Gastrocnemius medialis (tissue), 4 donors: ENCODE data around the gene CDADC1. TPM values are rescaled to one million over a fixed set of nuclear protein-coding genes. Genes with fewer than 3 reads are reported as not detected.

ENCODE experiments used
- ATAC-seq, 2 donors: fragments of 150-250 bp; one replicate each; pipeline ENCODE4 v1.9.1; 2016
- DNase-seq, 2 donors: peaks; one replicate each; pipeline ENCODE4 v3.0.0-alpha.2; 2019
- H3K27ac ChIP-seq, 4 donors: fragments of 200-600 bp; sonication (generic); 1 replicate in 1 of 4; 2 replicates in 3 of 4; pipeline ENCODE4 v1.5.1; 2016 to 2018; ENCODE audit warnings: mild to moderate bottlenecking in 2 of 4, moderate library complexity in 1 of 4
- H3K27me3 ChIP-seq, 3 donors: fragments of 200-600 bp; sonication (generic) in 2 of 3; 1 replicate in 1 of 3; 2 replicates in 2 of 3; pipeline versions ENCODE4 v1.5.1 to v1.6.0; 2016 to 2019; ENCODE audit warnings: mild to moderate bottlenecking in 1 of 3, moderate library complexity in 1 of 3
- H3K36me3 ChIP-seq, 2 donors: fragments of 200-600 bp; sonication (generic) in 1 of 2; one replicate each; pipeline ENCODE4 v1.5.1; 2017 to 2018
- H3K4me1 ChIP-seq, 2 donors: fragments of 200-600 bp; sonication (generic) in 1 of 2; one replicate each; pipeline ENCODE4 v1.5.1; 2016 to 2017; ENCODE audit warnings: mild to moderate bottlenecking in 2 of 2
- H3K4me3 ChIP-seq, 4 donors: fragments of 200-600 bp; sonication (generic) in 3 of 4; 1 replicate in 1 of 4; 2 replicates in 3 of 4; pipeline ENCODE4 v1.5.1; 2016 to 2019; ENCODE audit warnings: mild to moderate bottlenecking in 2 of 4
- H3K9me3 ChIP-seq, 3 donors: fragments of 200-600 bp; sonication (generic) in 2 of 3; 1 replicate in 1 of 3; 2 replicates in 2 of 3; pipeline ENCODE4 v1.5.1; 2016 to 2019
- CTCF ChIP-seq, 5 experiments: fragments of 450-650 bp in 3 of 5; fragments of 200-600 bp in 2 of 5; sonication (generic) in 2 of 5; IDR thresholded peaks in 4 of 5; conservative IDR thresholded peaks in 1 of 5; 1 replicate in 4 of 5; 2 replicates in 1 of 5; pipeline ENCODE4 v1.5.1; 2016 to 2019; ENCODE audit warnings: antibody characterized with exemption in 5 of 5, mild to moderate bottlenecking in 3 of 5, moderate library complexity in 3 of 5
- POLR2A ChIP-seq, 2 donors: fragments of 450-650 bp; IDR thresholded peaks; one replicate each; pipeline ENCODE4 v1.6.1; 2017; ENCODE audit warnings: antibody characterized with exemption in 2 of 2, mild to moderate bottlenecking in 2 of 2, moderate library complexity in 2 of 2
- in situ Hi-C, 4 donors: fragments of 200-750 bp; cut with MboI; loops; one replicate each; pipeline versions ENCODE4 v1.15.0 to v1.8.0; 2017; ENCODE audit warnings: low sequenced_read_pairs in 4 of 4
- intact Hi-C: fragments of 100-400 bp; cut with DNase I; formaldehyde crosslinking; loops from one replicate; pipeline ENCODE4 v1.15.1; 2023; ENCODE audit warnings: low total_unique reads
- total RNA-seq, 4 donors: library from RNA; depleted of rRNA; stranded (reverse); fragments of >200 nt; gene quantifications; one replicate each; pipeline versions ENCODE4 v1.1.0 to v1.2.3, GENCODE V29; 2016

Gene CDADC1
- total RNA-seq, 4 donors from 2014 or later = 1.00 to 8.6 (median 3.9) TPM

GRCh38 chr13:49300739-49301589, 53.2 kb downstream of the CDADC1 start:
- DNase-seq (peak in 1 of 2 donors; percentile 36), ATAC-seq (peak; percentile 87 to 89)
- no peak for TF ChIP-seq POLR2A (IDR thresholded peaks at IDR 0.05)
- peak; percentile 76 to 85 (median 82) for TF ChIP-seq CTCF (IDR thresholded peaks at IDR 0.05 in 4 of 5, conservative IDR thresholded peaks at IDR 0.05 in 1 of 5)
- H3K27ac ChIP-seq = peak overlapping the region in 3 of 4 donors; percentile 14 to 24 (median 20)
- H3K27me3 ChIP-seq = no peaks in the 10 kb centered on the region
- intact Hi-C loops (loop anchor here (1.0 kb wide), 2 partner anchors 136 to 306 kb away; no protein-coding TSS in a partner anchor), in situ Hi-C loops (loop anchor here in 3 of 4 donors (5.0 to 10.0 kb wide), 4 partner anchors 134 to 306 kb away; no protein-coding TSS in a partner anchor)
- H3K4me3 ChIP-seq = peak overlapping the region; percentile 27 to 48 (median 36)
- no peaks in the 10 kb centered on the region for H3K9me3 ChIP-seq
- no peaks in the 10 kb centered on the region for H3K36me3 ChIP-seq
- no peaks in the 10 kb centered on the region for H3K4me1 ChIP-seq

GRCh38 chr13:49302222-49302621, 54.5 kb downstream of the CDADC1 start:
- TF ChIP-seq POLR2A (IDR thresholded peaks at IDR 0.05) (no peak), CTCF (IDR thresholded peaks at IDR 0.05 in 4 of 5, conservative IDR thresholded peaks at IDR 0.05 in 1 of 5) (no peak)
- in situ Hi-C loops = loop anchor here in 3 of 4 donors (5.0 to 10.0 kb wide), 4 partner anchors 133 to 305 kb away; no protein-coding TSS in a partner anchor
- H3K27ac ChIP-seq = no peak overlapping the region
- intact Hi-C loops = no loop called here
- no peaks in the 10 kb centered on the region for H3K36me3 ChIP-seq
- DNase-seq (no peak), ATAC-seq (no peak)
- H3K4me3 ChIP-seq = no peak overlapping the region
- H3K27me3 ChIP-seq = no peaks in the 10 kb centered on the region
- H3K9me3 ChIP-seq = no peaks in the 10 kb centered on the region
- H3K4me1 ChIP-seq = peaks cover 0 to 3% of the 10 kb centered on the region in 2 donors

GRCh38 chr13:49302817-49303216, 55.1 kb downstream of the CDADC1 start:
- in situ Hi-C loops (loop anchor here in 3 of 4 donors (5.0 to 10.0 kb wide), 4 partner anchors 132 to 304 kb away; no protein-coding TSS in a partner anchor), intact Hi-C loops (no loop called here)
- TF ChIP-seq CTCF (IDR thresholded peaks at IDR 0.05 in 4 of 5, conservative IDR thresholded peaks at IDR 0.05 in 1 of 5) = no peak
- no peak for TF ChIP-seq POLR2A (IDR thresholded peaks at IDR 0.05)
- H3K27ac ChIP-seq = no peak overlapping the region
- ATAC-seq (no peak), DNase-seq (no peak)
- H3K36me3 ChIP-seq = no peaks in the 10 kb centered on the region
- H3K4me3 ChIP-seq = no peak overlapping the region
- H3K27me3 ChIP-seq = no peaks in the 10 kb centered on the region
- peaks cover 4 to 8% of the 10 kb centered on the region in 2 donors for H3K4me1 ChIP-seq
- no peaks in the 10 kb centered on the region for H3K9me3 ChIP-seq

GRCh38 chr13:49303533-49304252, 56.0 kb downstream of the CDADC1 start:
- ATAC-seq (no peak), DNase-seq (peak in 1 of 2 donors; percentile 19)
- peaks cover 13 to 16% of the 10 kb centered on the region in 2 donors for H3K4me1 ChIP-seq
- H3K27me3 ChIP-seq = no peaks in the 10 kb centered on the region
- H3K4me3 ChIP-seq = no peak overlapping the region
- H3K27ac ChIP-seq = peak overlapping the region in 2 of 4 donors; percentile 2 to 3
- no peaks in the 10 kb centered on the region for H3K9me3 ChIP-seq
- in situ Hi-C loops = loop anchor here in 3 of 4 donors (5.0 to 10.0 kb wide), 4 partner anchors 131 to 304 kb away; no protein-coding TSS in a partner anchor
- intact Hi-C loops = no loop called here
- H3K36me3 ChIP-seq = no peaks in the 10 kb centered on the region
- TF ChIP-seq CTCF (IDR thresholded peaks at IDR 0.05 in 4 of 5, conservative IDR thresholded peaks at IDR 0.05 in 1 of 5) = no peak
- no peak for TF ChIP-seq POLR2A (IDR thresholded peaks at IDR 0.05)
